H1 (cell line): ENCODE measurements around the gene TFEC. TPM values are rescaled to one million over a fixed set of nuclear protein-coding genes. Genes with fewer than 3 reads are reported as not detected.

Experiments used
- TAF7 ChIP-seq: optimal IDR thresholded peaks from 2 replicates; pipeline ENCODE3; 2011; ENCODE audit warnings: low read depth, mild to moderate bottlenecking, inconsistent platforms, low read length, moderate library complexity, borderline replicate concordance
- polyA plus RNA-seq, 7 experiments: library from polyadenylated mRNA; depleted of rRNA in 3 of 7; stranded (reverse) in 5 of 7; unstranded in 2 of 7; fragments of >200 nt in 5 of 7; fragments of 200-250 nt in 2 of 7; gene quantifications; 1 replicate in 5 of 7; 2 replicates in 1 of 7; 4 replicates in 1 of 7; pipeline versions ENCODE4 v1.2.1 to v1.2.3, GENCODE V29; 2011 to 2013; ENCODE audit warnings: missing spikeins in 2 of 7, mixed read lengths in 2 of 7
- total RNA-seq: library from RNA; stranded (reverse); fragmentation: NEBNext Ultra II Directional; extraction: Animal tissue kit (Norgen Biotek cat#: 25700); gene quantifications from 2 replicates; pipeline ENCODE4 v1.2.1, GENCODE V29; 2021
- TF ChIP-seq, protein P1 (sequence below): IDR thresholded peaks from 2 replicates; pipeline ENCODE4 v1.6.1; 2012; ENCODE audit warnings: inconsistent platforms

TFEC gene
- total and polyA plus RNA-seq, 2 of the 8 experiments (the other 6 are each of a cell fraction or from before 2014, with no cell fraction given), result not detected

DNA sequence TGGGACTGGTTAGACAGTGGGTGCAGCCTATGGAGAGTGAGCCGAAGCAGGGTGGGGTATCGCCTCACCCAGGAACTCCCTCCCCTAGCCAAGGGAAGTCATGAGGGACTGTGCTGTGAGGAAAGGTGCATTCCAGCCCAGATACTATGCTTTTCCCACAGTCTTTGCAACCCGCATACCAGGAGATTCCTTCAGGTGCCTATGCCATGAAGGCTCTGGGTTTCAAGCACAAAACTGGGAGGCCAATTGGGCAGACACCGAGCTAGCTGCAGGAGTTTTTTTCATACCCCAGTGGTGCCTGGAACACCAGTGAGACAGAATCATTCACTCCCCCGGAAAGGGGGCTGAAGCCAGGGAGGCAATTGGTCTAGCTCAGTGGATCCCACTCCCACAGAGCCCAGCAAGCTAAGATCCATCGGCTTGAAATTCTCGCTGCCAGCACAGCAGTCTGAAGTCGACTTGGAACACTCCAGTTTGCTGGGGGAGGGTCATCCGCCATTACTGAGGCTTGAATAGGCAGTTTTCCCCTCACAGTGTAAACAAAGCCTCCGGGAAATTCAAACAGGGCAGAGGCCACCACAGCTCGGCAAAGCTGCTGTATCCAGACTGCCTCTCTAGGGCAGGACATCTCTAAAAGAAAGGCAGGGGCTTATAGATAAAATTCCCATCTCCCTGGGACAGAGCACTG is 141.4 kb downstream of the TFEC start (continued):
- no peak for TF ChIP-seq TAF7
- TF ChIP-seq, protein P1, sequence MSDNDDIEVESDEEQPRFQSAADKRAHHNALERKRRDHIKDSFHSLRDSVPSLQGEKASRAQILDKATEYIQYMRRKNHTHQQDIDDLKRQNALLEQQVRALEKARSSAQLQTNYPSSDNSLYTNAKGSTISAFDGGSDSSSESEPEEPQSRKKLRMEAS, result no peak
